Astrocyte (in vitro differentiated cells and primary cell): ENCODE data around the gene FBXO30.

ENCODE experiments used
- EZH2 ChIP-seq: IDR thresholded peaks from 2 replicates; pipeline ENCODE4 v1.6.1; 2012; ENCODE audit warnings: mild to moderate bottlenecking, low read length, inconsistent platforms; ENCODE audit not compliant: insufficient read depth
- TF ChIP-seq, protein P1 (sequence below): IDR thresholded peaks from 2 replicates; pipeline ENCODE4 v1.5.1; 2011; ENCODE audit warnings: low read depth, mild to moderate bottlenecking, inconsistent platforms, low read length, moderate library complexity; ENCODE audit not compliant: insufficient read depth

DNA sequence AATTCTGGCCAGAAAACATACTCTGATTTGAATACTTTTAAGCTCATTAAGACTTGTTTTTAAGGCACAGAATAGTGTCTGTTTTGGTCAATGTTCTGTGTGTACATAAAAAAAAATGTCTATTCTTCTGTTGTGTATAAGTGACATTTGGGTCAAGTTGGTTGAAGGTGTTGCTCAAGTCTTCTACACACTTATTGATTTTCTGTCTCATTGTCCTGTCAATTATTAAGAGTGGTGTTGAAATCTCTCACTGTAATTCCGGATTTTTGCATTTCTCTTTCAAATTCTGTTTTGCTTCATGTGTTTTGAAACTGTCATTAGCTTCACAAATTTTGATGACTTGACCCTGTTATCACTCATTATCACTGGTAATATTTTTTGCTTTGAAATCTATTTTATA is 41.7 kb downstream of the FBXO30 start:
- TF ChIP-seq, protein P1, sequence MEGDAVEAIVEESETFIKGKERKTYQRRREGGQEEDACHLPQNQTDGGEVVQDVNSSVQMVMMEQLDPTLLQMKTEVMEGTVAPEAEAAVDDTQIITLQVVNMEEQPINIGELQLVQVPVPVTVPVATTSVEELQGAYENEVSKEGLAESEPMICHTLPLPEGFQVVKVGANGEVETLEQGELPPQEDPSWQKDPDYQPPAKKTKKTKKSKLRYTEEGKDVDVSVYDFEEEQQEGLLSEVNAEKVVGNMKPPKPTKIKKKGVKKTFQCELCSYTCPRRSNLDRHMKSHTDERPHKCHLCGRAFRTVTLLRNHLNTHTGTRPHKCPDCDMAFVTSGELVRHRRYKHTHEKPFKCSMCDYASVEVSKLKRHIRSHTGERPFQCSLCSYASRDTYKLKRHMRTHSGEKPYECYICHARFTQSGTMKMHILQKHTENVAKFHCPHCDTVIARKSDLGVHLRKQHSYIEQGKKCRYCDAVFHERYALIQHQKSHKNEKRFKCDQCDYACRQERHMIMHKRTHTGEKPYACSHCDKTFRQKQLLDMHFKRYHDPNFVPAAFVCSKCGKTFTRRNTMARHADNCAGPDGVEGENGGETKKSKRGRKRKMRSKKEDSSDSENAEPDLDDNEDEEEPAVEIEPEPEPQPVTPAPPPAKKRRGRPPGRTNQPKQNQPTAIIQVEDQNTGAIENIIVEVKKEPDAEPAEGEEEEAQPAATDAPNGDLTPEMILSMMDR = no peak
- no peak for TF ChIP-seq EZH2
